NCI-H510A treated with DMSO at 0.1 percent for 48 hours (cell line): ENCODE measurements around the gene MBD3L2.
A peak's percentile ranks its signal among the peaks of the same experiment; 100 is the strongest.
"Not testable (repeated sequence)": the region's sequence is repeated elsewhere in the genome, so short reads cannot be mapped to it uniquely, and the experiment has no call there.

Source experiments
- DNase-seq: peaks from one replicate; lab custom pipeline; 2025; lab: John Stamatoyannopoulos, UW

Gene MBD3L2

DNA sequence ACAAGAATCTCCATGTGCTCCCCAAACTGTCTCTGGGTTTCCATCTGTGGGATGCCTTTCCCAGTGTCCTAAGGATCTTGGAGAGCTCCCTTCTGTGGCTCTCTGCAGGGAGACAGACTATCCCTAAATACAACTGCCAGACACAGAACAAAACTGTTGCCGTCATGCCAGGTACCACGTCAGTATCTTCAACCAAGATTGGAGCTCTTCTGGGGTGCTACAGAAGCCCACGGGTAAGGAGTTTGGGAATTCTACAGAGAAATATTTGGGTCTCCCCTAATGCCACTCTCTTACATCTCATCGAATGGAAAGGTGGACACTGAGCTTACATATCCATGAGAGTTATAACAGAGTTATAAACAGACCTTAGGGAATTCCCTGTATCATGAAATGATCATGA lies 14.2 kb downstream of the MBD3L2 start:
- no peak for DNase-seq

DNA sequence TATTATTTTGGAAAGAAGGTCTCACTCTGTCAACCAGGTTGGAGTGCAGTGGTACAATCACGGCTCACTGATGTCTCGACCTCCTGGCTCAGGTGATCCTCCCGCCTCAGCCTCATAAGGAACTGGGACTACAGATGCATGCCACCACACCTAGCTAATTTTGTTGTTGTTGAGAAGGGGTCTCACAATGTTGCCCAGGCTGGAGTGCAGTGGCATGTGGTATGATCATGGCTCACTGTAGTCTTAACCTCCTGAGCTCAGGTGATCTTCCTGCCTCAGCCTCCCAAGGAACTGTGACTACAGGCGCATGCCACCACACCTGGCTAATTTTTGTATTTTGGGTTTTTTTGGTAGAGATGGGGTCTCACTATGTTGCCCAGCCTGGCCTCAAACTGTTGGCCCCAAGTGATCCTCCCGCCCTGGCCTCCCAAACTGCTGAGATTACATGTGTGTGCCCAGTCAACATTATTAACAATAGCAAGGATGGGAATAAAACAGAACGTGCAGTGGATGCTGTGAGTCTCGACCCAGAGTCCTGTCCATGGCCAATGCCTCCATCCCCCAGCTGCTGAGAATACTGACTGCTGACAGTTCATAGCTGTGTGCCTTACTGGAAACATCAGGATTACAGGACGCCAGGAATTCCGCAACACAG lies 14.8 kb downstream of the MBD3L2 start:
- DNase-seq = no peak

DNA sequence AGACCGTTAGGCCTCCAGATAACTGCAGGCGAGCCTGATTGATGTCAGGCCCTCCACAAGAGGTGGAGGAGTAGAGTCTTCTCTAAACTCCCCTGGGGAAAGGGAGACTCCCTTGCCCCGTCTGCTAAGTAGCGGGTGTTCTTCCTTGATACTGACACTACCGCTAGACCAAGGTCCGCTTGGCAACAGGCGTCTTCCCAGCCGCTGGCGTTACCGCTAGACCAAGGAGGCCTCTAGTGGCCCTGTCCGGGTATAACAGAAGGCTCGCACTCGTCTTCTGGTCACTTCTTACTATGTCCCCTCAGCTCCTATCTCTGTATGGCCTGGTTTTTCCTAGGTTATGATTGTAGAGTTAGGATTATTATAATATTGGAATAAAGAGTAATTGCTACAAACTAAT lies 18.0 kb downstream of the MBD3L2 start:
- DNase-seq = not testable (repeated sequence)

DNA sequence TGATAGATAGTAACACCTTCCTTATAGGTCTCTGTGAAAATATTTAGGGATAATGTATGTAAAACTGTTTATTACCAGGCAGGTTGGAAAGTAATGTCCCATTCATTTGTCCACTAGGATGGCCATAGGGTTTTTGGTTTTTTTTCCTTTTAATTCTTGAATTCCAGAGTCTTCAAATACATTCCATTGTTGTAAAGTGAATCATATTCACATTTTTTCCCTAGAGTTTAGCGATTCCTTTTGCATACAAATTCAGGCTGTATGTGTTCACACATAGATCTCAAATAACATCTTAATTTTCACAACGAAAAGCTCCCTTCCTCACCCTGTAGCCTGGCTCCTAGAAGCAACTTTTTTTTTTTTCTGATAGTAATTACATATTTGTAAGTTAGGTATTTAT lies 18.6 kb downstream of the MBD3L2 start:
- DNase-seq = no peak

DNA sequence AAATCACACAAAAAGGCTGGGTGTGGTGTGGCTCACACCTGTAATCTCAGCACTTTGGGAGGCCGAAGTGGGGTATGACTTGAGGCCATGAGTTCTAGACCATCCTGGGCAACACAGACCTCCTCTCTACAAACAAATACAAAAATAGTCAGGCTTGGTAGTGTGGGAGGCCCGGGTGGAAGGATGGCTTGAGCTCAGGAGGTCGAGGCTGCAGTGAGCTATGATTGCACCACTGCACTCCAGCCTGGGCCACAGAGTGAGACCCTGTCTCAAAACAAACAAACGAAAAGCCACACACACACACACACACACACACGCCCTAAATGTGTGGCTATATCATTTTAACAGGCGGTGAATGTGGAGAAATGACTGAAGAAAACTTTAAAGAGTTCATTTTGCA lies 19.5 kb downstream of the MBD3L2 start:
- DNase-seq = no peak

DNA sequence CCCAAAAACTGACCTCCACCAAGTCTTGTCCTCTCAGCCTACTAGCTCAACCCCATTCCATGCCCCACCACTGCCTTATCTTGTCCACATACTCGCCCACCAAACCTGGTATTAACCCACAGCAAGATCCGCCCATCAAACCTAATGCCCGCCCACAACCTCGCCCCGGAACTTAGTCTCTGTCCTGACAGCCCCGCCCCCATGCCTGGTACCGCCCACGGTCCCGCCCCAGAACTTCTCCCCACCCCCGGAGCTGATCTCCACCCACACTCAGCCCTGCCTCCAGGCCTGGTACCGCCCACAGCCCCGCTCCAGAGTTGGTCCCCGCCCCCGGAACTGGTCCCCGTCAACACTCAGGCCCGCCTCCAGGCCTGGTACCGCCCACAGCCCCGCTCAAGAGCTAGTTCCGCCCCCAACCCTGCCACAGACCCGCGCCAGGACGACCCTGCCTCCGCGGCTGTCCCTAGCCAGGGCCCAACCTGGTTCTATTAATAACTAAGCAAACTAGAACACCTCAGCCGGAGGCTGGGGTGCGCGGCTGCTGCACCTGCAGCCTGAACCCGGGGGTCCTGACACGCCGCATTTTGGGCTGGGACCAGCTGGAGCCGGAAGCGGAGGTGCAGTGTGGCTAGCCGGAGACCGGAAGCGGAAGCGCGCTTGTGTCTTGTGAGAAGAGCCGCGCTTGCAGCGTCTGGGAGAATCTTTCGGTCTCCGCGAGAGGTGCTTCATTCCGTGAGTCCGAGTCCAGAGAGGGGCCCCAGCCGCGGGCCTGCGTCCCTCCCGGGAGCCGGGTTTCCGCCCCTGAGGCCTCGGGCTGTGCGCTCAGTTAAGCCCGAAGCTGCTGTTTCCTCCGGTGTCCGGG lies 20.2 kb downstream of the MBD3L2 start, which contains the start of gene ZNF557:
ZNF557 (plus strand) TSS at position 662 of the 862 bp plus-strand sequence. CDS start 5,372 bp downstream, outside the sequence.
- peak; percentile 58 for DNase-seq

DNA sequence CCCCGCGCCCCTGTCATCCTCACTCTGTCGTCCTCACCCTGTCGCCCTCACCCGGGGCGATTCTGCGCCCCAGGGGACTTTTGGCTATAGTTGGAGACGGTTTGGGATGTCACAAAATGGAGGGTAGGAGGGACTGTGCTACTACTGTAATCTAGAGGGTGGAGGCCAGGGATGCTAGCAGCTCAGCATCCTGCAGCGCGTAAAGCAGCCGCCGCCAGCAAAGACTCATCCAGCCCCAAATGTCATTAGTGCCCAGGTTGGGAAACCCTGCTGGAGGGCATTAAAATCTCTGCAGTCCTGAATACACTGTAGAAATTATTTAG lies 20.7 kb downstream of the MBD3L2 start:
- no peak for DNase-seq

DNA sequence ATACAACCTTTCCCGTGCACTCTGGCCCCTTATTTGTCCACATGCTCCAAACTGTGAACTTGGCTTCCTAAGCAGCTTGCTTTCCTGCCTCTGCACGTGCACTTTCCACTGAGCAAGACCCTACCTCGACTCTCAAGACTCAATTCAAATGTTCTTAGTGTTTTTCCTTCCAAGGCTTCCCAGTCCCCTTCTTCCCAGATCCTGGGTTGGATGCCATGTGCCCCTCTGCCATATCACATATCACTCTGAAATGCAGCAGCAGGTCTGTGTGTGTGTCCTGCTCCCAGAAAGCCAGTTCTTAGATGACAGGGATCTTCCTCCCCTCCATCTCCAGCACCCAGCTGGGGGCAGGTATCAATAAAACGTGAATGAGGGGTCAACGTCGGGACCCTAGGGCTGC lies 23.4 kb downstream of the MBD3L2 start:
- no peak for DNase-seq

DNA sequence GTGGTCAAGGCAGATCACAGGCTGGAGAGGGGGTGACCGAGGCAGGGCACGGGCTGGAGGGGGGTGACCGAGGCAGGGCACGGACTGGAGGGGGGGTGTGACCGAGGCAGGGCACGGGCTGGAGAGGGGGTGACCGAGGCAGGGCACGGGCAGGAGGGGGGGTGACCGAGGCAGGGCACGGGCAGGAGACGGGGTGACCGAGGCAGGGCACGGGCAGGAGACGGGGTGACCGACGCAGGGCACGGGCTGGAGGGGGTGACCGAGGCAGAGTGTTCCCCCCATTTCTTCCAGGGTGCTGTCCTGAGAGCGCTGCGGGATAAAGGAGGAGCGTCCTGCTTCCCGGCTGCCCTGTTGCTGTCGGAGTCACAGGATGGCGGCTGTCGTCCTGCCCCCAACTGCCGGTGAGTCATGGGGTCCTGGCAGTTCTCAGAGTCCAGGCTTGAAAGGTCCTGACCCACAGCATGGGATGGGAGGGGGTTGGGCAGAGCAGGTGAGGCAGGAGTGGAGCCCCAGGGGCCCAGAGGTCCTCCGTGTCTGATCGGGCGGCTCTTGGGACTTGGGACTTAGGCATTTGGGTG lies 25.7 kb downstream of the MBD3L2 start:
- no peak for DNase-seq

DNA sequence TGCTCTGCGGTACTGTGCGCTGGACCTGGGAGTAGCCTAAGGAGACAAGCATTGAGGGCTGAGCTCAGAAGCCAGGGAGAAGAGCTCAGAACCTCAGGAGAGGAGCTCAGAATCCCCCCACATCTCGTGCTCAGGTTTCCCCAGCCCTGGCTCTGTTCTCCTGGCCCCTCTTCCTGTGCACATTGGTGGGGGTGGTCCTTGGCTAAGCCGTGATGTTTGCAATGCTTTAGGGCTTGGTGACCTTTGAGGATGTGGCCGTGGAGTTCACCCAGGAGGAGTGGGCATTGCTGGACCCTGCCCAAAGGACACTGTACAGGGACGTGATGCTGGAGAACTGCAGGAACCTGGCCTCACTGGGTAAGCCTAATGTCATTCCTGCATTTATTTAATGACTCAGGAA lies 27.0 kb downstream of the MBD3L2 start:
- no peak for DNase-seq

DNA sequence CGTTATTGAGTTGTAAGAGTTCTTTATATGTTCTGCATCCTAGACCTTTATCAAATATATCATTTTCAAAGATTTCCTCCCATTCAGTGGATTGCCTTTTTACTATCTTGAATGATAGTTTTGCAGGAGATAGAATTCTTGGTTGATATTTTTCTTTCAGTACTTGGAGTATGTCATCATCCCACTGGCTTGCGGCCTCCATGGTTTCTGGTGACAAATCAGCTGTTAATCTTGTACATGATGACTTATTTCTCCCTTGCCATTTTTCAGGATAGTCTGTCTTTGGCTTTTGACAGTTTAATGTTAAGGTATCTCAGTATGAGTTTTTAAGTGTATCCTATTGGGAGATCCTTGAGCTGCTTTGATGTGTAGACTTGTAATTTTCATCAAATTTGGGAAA lies 28.9 kb downstream of the MBD3L2 start:
- DNase-seq = no peak

DNA sequence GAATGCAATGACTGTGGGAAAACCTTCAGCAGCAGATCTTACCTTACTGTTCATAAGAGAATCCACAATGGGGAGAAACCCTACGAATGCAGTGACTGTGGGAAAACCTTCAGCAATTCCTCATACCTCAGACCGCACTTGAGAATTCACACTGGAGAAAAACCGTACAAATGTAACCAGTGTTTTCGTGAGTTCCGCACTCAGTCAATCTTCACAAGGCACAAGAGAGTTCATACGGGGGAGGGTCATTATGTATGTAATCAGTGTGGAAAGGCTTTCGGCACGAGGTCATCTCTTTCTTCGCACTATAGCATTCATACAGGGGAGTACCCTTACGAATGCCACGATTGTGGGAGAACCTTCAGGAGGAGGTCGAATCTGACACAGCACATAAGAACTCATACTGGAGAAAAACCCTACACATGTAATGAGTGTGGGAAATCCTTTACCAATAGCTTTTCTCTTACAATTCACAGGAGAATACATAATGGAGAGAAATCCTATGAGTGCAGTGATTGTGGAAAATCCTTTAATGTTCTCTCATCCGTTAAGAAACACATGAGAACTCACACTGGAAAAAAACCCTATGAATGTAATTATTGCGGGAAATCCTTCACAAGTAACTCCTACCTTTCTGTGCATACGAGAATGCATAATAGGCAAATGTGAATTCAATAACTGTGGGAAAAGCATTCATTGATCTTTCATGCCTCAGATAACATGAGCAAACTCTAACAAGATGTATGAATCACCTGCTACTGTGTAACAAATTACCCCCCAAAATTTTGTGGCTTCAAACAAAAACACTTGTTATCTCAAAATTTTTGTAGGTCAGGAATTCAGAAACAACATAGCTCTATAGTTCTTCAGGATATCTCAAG lies 34.2 kb downstream of the MBD3L2 start:
- no peak for DNase-seq

DNA sequence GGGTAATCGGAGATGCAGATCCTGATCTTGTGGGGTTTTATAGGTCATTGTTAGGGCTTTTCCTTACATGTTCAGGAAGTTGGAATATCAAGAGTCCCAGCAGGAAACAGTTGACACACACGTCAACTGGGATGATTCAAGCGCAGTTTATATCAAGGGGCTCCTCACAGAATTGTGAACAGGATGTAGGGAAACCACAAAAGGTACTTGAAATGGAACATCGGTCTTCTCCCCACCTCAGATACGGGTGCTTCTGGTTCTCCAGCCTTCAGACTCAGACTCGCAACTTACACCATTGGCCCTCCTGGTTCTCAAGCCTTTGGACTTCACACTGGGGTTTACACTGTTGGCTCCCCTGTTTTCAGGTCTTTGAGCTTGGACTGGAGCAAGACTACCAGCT lies 39.9 kb downstream of the MBD3L2 start:
- DNase-seq = no peak

DNA sequence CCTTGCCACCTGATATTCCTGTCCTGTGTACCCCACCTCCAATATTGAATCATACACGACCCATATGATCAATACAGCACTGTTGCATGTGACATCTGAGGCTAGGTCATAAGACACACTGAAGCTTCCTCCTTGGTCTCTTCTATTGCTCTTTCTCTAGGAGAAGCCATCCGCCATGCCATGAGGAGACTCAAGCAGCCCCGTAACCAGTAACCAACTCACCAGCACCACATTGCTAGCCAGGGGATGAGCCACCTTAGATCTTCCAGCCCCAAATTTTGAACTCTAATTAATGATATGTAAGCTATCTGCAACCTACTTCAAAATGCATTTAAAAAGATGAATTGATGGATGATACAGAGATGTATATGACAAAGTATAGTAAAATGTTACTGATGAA lies 49.0 kb downstream of the MBD3L2 start:
- no peak for DNase-seq

DNA sequence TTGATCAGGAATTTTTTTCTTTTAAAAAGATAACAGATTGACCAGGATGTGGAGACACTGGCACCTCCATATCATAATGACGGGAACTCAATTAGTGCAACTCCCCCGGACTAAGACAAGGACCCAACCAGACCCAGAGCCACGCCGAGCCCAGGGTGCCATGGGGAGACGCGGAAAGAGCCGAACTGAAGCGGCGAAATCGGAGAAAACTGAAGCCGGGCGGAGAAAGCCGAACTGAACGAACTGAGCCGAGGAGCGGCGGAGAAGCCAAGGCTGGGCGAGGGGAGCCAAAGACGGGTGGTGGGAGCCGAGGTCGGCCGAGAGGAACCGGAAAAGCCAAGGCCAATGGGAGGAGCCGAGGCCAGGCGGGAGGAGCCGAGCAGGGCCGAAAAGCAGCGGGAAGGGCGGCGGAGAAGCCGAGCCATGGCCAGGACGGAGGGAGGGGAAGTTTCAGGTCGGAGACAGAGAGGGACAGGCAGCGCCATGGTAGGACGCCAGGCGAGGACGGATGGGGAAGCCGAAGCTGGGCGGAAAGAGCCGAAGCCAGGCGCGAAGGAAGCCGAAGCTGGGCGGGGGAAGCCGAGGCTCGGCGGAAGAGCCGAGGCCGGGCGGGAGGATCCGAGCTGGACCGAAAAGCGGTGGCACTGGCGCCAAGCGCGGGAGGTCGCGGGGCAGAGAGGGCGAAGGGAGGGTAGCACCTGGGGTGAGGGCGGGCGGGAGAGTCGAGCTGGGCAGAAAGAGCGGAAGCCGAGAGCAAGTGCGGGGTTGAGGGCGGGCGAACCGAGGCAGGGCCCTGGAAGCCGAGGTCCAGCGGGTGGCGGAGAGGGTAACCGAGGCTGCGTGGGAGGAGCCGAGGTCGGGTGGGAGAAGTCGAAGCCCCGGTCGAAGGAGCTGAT lies 49.8 kb downstream of the MBD3L2 start:
- DNase-seq = peak; percentile 94

DNA sequence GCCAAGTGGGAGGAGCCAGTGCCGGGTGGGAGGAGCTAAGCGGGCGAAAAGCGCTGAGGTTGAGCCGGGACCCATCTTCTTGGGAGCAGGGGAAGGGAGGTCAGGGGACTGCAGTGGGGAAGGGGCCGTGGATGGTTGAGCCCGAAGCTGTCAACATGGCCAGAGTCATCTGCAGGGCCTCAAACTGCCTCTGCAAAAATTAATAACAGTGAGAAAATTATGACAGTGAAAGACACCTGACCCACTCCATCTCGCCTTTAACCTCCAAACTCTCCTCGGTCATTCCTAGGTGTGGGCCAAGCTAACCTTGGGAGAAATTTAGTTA lies 50.4 kb downstream of the MBD3L2 start:
- DNase-seq = no peak
